SK-N-MC (cell line): ENCODE results near the gene SIPA1L3.
"Not testable (repeated sequence)": the region's sequence is repeated elsewhere in the genome, so short reads cannot be mapped to it uniquely, and the experiment has no call there.

Experiments used
- DNase-seq: peaks from one replicate; pipeline ENCODE4 v3.0.0-alpha.2; 2011; ENCODE audit warnings: low read depth, low spot score
- H3K27ac ChIP-seq: fragments of 200-600 bp; sonication (generic); 2 replicates; pipeline ENCODE4 v1.5.1; 2016; ENCODE audit warnings: mixed run types
- H3K36me3 ChIP-seq: fragments of 200-600 bp; sonication (generic); 2 replicates; pipeline ENCODE4 v1.6.1; 2017; ENCODE audit warnings: antibody characterized with exemption, low read length, mixed read lengths; ENCODE audit not compliant: insufficient read depth
- H3K4me3 ChIP-seq: fragments of 200-600 bp; sonication (generic); 2 replicates; pipeline ENCODE4 v1.5.1; 2016
- H3K9ac ChIP-seq: fragments of 200-600 bp; sonication (generic); 2 replicates; pipeline ENCODE4 v1.8.0; 2017; ENCODE audit warnings: mixed run types, mixed read lengths; ENCODE audit not compliant: insufficient read length
- H3K9me3 ChIP-seq: fragments of 200-600 bp; sonication (generic); 2 replicates; pipeline ENCODE4 v1.6.1; 2017; ENCODE audit warnings: low read depth, mild to moderate bottlenecking, antibody characterized with exemption, low read length, moderate library complexity, mixed read lengths
- EZH2 ChIP-seq: fragments of 200-600 bp; sonication (generic); IDR thresholded peaks from one replicate; pipeline ENCODE4 v1.6.1; 2017; ENCODE audit warnings: antibody characterized with exemption
- FOXP2 ChIP-seq: optimal IDR thresholded peaks from 2 replicates; pipeline ENCODE3; 2011; ENCODE audit warnings: mild to moderate bottlenecking, moderate library complexity; ENCODE audit not compliant: insufficient read depth; ENCODE audit errors: extremely low read length, control extremely low read depth
- POLR2AphosphoS5 ChIP-seq: IDR thresholded peaks from 2 replicates; pipeline ENCODE4 v1.6.1; 2012; ENCODE audit warnings: mild to moderate bottlenecking, low read depth, low read length, borderline replicate concordance

The SIPA1L3 gene

DNA sequence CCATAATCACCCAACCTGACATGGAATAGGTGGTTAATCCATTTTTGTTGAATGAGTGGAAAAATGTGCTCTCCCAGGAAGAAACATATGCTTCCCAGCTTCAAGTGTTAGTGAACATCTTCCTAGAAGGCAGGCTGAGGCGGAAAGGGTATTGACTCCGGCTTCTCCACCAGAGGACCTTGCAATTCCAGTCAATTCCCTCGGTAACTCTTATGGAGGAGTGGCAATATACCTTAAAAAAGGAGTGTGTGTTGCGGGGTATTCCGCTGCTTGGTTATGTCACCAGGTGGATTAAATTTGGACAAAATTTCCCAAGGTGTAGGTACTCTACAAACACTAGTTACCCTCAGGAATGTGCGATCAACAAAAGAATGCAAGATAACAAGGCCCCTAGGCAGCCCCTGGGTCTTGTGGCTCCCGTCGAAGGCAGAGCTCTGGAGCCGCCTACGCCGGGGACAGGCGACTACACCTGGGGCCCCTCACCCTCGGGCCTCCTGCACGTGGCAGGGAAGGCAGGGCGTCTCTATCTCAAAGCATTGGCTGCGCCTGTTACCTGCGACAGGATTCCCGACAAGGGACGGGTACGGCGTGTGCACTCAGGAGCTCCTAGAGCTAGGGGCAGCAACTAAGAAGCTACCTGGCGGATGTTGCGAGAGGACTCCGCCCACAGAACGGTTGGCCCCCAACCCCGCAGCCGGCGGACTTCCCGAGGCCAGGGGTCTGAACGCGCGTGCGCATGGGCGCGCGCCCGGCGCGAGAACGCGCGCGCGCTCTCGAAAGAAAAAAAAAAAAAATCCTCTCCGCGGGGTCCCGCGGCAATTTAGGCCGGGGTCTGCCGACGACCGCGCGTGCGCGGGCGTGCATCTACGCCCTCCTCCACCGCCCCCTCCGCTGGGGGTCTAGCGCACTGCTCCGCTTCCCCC lies 801 bp upstream of the SIPA1L3 start, which contains the start of gene WDR87:
WDR87 (minus strand) TSS at position 649 of the 923 bp plus-strand sequence. CDS start 8,355 bp downstream, outside the sequence.
- DNase-seq: no peak
- H3K36me3 ChIP-seq: no peaks in the 10 kb centered on the region
- no peaks in the 10 kb centered on the region for H3K9me3 ChIP-seq
- TF ChIP-seq FOXP2 (no peak), POLR2AphosphoS5 (peak; percentile 24)
- H3K27ac ChIP-seq: peak within 1 kb of the TSS; percentile 64; the same call in 1 of the 2 replicates
- H3K9ac ChIP-seq: peak within 1 kb of the TSS; percentile 83
- peak within 1 kb of the TSS; percentile 94 for H3K4me3 ChIP-seq

- peak overlapping the region; percentile 83 for H3K9ac ChIP-seq
- H3K27ac ChIP-seq: no peak overlapping the region
- no peak for DNase-seq
- H3K9me3 ChIP-seq: no peaks in the 10 kb centered on the region
- TF ChIP-seq EZH2: no peak
- no peak for TF ChIP-seq FOXP2
- no peak for TF ChIP-seq POLR2AphosphoS5
- H3K36me3 ChIP-seq: no peaks in the 10 kb centered on the region
- peak overlapping the region; percentile 94 for H3K4me3 ChIP-seq
Observed at GRCh38 chr19:37907735-37908455, 887 bp downstream of the SIPA1L3 start.

- H3K9ac ChIP-seq: no peak overlapping the region
- no peak for DNase-seq
- no peak overlapping the region for H3K4me3 ChIP-seq
- no peaks in the 10 kb centered on the region for H3K36me3 ChIP-seq
- TF ChIP-seq POLR2AphosphoS5 (no peak), EZH2 (no peak), FOXP2 (no peak)
- no peaks in the 10 kb centered on the region for H3K9me3 ChIP-seq
- no peak overlapping the region for H3K27ac ChIP-seq
Observed at GRCh38 chr19:37909661-37910199, 2.7 kb downstream of the SIPA1L3 start.

DNA sequence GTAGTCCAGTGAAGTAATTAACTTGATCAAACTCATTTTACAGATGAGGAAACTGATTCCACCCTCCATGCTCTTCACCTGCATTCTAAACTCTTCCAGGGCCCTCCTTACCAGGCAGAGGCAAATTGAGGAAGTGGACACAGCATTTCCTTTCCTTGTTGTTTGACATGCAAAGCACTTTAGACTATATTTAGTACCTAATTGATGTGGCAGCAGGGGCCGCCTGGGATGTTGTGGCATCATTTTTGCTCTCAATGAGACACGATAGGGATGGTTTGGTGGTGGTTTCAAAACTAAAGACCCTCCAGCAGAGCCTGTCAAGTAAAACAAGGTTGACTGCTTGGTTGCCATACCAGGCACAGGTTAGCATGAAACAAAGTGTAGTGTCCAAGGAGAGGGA lies 7.9 kb downstream of the SIPA1L3 start:
- no peak for DNase-seq
- no peak overlapping the region for H3K27ac ChIP-seq
- no peaks in the 10 kb centered on the region for H3K9me3 ChIP-seq
- H3K4me3 ChIP-seq: no peak overlapping the region
- H3K9ac ChIP-seq: no peak overlapping the region
- no peak for TF ChIP-seq EZH2
- no peak for TF ChIP-seq POLR2AphosphoS5
- TF ChIP-seq FOXP2: no peak
- H3K36me3 ChIP-seq: no peaks in the 10 kb centered on the region

- no peak overlapping the region for H3K27ac ChIP-seq
- no peak for DNase-seq
- TF ChIP-seq FOXP2: no peak
- no peak for TF ChIP-seq POLR2AphosphoS5
- TF ChIP-seq EZH2: no peak
- no peak overlapping the region for H3K9ac ChIP-seq
- H3K4me3 ChIP-seq: no peak overlapping the region
- no peaks in the 10 kb centered on the region for H3K9me3 ChIP-seq
- H3K36me3 ChIP-seq: no peaks in the 10 kb centered on the region
Observed at GRCh38 chr19:37920591-37921450, 13.8 kb downstream of the SIPA1L3 start.

- not testable (repeated sequence) for H3K27ac ChIP-seq, H3K4me3 ChIP-seq, H3K9ac ChIP-seq, DNase-seq, H3K9me3 ChIP-seq, H3K36me3 ChIP-seq
Observed at GRCh38 chr19:37924573-37924972, 17.6 kb downstream of the SIPA1L3 start.

DNA sequence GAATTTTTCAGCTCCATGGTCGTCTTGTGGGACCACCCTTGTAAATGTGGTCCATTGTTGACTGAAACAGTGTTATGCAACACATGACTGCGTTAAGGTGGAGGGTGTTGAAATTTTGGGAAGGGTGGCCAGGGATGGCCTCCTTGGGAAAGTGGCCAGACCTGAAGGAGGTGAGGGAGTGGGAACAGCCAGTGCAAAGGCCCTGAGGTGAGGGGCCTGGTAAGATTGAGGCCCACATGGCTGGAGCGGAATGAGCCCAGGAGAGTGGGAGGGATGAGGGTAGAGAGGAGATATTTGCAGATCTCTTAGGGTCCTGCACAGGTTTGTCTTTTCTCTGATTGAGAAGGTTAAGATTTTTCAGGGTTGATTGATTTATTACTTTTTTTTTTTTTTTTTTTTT lies 18.2 kb downstream of the SIPA1L3 start:
- Histone ChIP-seq H3K36me3 (no peaks in the 10 kb centered on the region), H3K4me3 (no peak overlapping the region), H3K27ac (no peak overlapping the region), H3K9me3 (no peaks in the 10 kb centered on the region), H3K9ac (no peak overlapping the region)
- DNase-seq: no peak
- no peak for TF ChIP-seq FOXP2
- no peak for TF ChIP-seq POLR2AphosphoS5
- TF ChIP-seq EZH2: no peak
